ENCODE measurements around the gene WHAMM.
A peak's percentile ranks its signal among the peaks of the same experiment; 100 is the strongest.
"Not testable (repeated sequence)": the region's sequence is repeated elsewhere in the genome, so short reads cannot be mapped to it uniquely, and the experiment has no call there.

The WHAMM gene

DNA sequence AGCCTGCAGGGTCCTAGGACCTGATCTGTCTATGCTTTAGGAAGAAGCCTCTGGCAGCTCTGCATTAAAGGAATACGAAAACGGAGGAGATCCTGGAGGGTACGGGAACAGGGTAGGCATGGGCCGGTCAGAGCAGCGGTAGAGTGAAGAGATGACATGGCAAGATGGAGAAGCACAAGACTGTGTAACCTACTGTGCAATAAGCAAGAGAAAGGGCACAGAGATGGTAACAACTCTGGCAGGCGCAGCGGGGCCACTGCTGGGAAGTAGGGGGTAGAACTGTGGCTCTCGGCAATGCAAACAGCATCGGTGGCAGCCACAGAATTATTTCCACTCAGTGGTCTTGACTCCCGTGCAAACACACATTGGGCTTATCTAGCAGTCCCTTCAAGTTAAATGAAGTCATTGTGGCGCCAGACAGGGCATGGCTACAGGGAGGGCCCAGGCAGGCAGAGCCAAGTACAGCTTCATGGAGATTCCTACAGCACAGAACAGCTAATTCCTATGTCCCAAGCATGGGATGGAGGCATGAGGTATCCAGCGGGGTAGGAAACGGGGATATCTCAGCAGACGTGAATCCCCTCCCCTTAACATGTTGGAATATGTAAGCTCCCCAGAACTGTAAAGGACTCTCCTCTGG is 28.8 kb downstream of the WHAMM start:
- DNase-seq (ENCODE audit: low spot score) = no peak

DNA sequence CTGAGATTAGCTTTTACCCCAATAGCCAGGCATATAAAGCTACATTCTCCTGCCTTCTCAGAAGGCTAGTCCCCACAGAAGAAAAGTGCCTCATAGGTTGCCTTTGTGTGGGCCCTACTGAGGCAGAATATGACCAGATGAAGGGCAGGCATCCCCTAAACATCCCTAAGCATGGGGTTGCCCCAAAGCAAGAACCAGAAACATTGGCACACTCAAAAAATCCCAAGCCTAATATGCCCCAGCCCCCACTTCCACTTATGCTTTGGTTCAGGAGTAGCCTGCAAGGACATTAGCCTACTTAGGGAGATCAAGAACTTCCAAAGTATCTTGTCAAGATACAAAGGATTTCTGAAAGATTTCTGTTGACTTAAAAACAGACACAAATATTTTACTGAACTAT is 29.7 kb downstream of the WHAMM start:
- DNase-seq (ENCODE audit: low spot score) = no peak

DNA sequence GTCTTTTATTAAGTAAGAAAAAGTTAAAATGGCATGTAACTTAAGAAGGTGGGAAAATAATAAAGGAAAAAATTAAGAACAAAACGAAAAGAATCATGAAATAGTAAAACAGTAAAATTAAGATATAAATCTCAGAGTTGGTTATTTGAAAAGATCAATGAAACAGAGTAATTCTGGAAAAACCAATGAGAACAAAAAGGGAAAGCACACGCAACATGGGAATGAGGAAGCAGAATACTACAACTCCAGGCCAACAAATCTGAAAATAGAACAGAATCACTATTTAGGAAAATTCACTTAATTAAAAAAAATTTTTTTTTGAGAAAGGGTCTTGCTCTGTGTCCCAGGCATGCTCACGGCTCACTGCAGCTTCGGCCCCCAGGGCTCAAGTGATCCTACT is 30.7 kb downstream of the WHAMM start:
- DNase-seq (ENCODE audit: low spot score) = no peak

DNA sequence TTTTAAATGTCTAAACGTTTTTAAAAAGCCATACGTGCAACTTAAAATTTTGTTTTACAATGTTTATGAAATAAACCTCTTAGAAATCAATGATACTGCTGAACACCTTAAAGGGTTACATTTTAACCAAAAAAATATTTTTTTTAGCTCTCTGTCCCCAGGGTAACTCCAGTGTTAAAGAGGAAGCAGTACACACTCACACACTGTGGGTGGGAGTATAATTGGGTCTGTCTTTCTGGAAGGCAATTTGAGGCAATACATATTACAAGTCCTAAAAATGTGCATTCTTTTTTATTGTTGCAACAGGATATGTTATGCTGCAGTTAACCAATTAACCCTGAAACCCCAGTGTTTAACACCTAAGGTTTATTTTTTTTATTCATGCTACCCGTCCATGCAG is 34.1 kb downstream of the WHAMM start:
- no peak for DNase-seq (ENCODE audit: low spot score)

DNA sequence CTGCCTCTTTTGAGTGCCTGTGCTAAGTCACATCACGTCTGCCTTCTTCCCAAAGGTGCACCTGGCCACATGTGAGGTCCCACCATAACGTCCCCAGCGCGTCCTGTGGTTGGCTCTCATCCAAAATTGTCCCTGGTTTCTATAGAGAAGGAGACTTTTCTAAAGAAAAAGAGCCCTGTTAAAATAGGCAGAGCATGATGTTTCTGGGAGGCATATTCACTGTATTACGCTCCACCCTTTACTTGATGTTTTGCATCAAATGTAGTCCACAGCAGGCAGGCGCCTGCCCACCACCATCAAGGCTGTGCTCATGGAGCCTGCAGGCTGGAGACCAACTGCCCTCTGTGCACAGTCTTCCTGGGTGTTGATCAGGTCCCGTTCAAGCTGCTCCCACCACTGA is 36.3 kb downstream of the WHAMM start:
- no peak for DNase-seq (ENCODE audit: low spot score)

DNA sequence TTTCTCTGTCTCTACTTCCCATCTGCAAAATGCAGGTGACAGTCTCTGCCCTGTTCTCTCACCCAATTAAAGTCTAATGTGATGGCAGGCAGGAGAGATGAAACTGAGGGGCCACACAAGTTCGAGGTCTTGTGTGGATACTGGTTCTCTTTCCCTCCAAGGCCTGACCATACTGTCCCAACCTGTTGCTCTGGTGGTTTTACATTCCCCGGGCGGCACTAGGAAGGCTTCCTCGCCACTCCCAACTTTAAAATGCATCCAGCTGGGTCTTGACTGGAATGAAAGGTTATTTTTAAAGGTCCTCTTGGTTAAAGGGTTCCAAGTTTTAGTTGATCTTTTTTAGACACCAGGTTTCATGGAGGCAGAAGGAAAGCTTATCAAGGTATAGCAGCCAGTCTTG is 37.2 kb downstream of the WHAMM start:
- no peak for DNase-seq (ENCODE audit: low spot score)

DNA sequence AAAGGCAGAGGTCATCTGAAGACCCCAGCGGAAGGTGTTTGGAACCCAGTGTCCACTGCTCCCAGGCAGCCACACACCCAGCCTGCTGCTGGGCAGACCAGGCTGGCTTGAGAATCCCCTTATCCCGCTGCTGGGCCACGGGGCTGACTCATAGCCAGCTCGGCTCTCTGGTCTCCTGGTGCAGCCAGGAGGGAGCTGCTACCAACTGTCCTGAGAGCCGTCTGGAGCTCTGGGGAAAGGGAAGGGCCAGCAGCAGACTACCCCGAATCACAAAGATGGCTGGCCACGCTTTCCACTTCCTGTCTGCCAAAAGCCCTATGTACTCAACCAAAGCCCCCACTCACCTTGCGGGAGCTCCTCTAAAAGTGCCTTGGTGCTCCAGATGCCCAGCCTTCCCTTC is 38.3 kb downstream of the WHAMM start:
- DNase-seq (ENCODE audit: low spot score) = no peak

DNA sequence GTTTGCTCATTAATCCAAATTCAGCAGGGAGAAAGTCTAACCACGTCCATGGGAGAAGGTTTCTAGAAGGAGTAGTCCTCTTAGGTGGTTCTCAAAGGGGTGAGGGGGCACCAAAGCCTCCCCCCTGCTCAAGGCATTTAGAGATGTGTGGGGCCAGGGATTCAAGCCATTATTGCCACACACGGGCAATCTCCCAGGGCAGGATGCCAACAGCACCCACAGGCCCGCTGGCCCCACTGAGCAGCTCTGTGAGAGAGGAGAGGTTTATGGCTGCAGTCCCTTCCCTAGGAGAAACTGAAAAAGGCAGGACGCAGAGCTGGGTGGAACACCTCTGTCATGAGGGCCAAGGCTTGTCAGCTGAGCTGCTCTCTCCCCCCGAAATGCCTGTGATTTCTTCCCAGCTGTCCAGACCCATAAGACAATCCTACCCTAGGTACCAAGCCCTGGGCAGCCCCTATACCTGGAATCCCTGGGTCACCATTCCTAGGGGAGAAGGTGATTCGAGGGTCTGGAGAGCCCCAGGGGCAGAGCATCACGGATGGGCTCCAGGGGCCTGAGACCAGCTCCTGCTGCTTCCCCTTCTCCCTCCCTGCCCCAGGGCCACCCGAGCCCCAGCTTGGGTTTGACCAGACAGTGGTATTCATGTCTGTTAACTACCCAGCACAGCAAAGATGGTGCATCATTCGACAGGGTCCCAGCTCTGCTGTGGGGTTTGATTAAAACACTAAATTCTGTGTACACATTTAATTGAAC is 39.0 kb downstream of the WHAMM start:
- DNase-seq (ENCODE audit: low spot score) = no peak

DNA sequence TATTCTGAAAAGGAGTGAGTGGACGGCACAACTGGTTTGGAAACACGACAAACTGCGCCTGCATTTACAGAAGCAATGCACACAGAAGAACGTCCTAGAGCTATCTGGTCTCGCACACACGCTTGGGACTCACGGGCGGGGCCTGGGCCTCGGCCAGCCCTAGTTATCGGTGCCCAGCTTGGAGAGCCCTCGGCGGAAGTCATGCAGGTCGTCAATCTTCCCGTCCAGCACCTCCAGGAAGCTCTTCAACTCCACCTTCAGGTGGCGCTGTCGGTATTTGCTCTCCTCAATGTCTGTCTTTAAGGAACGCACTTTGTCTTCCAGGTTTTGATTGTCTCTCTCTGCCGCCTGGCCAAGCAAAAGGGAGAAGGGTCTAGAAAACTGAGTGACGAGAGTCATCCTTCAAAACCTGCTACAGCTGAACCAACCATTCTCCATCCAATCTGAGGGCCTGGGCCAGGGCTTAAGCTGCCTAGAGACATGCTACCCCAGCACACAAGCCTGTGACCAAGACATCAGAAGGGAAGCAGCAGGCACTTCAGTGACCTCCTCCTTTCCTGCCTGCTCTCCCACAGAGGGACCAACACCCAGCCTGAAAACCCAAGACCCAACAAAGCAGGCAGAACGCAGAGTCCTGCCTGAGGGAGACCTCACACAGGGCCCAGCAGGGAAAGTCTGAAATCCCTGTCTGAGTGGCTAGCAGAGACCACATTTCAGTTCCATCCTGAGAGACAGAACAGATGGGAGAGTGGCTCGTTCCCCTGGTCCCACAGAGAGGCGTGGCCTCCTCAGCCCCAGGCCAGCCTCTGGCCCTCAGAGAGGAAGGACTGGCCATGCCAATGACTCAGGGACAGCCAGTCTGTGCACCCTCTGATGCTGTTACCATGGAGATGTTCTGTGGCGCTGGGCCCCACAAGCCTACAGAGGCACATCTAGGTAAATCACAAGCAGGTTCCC is 40.4 kb downstream of the WHAMM start:
- DNase-seq (ENCODE audit: low spot score) = peak; percentile 77

DNA sequence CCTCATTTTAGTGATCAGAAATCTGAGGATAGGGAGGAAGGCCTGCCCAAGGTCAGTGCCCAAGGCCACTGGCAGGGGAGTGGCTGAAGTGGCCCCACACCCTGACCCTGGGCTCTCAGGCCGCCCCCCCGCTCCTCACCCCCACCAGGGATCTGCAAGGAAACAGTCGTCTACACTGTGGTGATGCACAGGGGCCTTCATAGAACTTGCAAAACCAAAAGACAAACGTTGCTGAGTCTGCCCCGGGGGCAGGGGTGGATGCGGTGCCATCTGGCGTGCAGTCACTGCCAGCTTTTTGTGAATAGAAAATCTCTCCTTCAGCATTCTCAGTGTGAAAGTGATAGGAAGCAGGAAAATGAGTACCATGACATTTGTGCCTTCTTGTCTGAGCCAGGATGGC is 41.3 kb downstream of the WHAMM start:
- DNase-seq (ENCODE audit: low spot score) = no peak

DNA sequence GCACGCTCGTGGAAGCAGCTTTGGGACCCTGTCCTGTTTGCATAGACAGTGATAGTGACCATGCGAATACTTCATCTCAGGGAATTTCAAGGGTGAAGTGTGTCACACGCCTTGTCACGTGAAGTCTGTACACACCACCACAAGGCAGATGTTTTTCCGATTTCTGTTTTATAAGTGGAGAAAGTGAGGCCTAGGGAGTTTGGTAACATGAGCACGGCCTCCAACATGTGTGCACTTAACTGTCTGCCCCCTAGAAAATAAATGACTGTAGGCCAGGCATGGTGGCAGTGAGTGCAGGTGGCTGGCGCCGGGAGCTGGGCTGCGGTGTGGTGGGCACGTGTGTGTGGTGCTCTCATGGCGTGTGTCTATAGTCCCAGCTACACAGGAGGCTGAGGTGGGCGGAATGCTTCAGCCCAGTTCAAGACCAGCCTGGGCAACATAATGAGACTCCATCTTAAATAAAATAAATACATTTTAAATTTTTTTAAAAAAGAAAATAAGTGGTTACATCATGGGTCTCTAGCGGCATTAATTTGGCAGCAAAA is 42.0 kb downstream of the WHAMM start:
- DNase-seq (ENCODE audit: low spot score) = no peak

DNA sequence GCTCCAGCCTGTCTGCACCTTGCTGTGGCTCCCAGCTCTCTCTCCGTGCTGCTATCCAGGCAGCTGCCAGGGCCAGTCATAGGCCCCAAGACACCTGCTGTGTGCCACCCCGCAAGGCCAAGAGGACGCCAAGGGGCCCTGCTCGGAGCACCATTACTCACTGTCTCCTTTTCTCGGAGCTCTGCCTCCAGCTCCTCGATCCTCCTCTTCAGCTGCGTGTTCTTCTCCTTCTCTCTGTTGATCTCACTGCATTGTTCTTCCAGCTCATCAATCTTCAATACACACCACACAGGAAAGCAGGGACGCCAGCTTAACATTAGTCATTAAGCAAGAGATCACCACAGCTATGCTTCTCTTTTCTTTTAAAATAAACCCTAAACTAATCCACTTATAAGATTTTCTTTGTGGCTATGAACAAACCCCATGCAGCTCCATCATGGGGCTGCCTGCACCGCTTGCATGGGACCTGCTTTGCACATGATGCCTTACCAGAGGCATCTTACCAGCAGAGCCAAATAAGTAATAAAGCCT is 42.6 kb downstream of the WHAMM start:
- DNase-seq (ENCODE audit: low spot score) = no peak

DNA sequence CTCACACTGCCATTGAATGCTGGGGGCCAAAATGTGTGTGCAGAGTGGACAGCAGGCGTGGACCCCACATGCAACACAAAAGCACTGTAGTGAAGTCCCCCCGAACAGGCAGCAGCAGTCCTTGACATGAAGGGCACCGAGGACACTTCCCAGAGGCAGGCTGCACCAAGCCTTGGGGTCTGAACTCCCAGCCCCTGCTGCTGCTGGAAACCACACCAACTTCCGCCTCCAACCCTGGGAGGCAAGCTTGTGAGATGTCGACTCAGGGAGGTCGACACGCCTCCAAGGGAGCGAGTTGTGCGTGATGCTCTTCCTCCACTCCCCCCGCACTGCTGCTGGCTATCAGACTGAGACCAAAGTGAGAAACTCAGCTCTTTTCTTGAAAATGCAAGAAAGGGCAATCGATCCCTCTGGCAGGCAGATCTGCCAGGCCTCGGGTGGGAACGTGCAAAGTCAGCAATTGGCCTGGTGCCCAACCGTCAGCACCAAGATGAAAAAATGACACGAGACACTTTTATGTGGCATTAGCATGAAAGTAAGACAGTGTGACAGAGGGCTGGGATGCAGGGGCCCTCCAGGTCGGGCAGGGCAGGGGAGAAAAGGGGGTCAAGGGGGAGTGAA is 43.6 kb downstream of the WHAMM start:
- DNase-seq (ENCODE audit: low spot score) = no peak

DNA sequence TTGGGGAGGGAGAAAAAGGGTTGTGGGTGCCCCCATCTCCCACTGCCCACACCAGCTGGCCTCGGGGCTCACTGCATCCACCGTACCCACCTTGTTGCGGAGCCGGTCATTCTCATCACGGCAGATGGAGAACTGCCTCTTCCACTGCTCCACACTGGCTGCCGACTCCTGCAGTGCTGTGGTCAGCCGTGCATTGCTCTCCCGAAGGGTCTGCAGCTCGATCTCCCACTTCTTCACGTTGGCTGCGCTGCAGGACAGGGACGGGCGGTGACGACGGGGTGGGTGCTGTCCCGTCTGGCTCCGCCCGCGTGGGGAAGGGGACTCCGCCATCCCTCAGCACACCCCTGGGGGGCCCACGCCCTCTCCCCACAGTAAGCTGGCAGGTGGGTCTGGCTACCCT is 45.1 kb downstream of the WHAMM start:
- no peak for DNase-seq (ENCODE audit: low spot score)

DNA sequence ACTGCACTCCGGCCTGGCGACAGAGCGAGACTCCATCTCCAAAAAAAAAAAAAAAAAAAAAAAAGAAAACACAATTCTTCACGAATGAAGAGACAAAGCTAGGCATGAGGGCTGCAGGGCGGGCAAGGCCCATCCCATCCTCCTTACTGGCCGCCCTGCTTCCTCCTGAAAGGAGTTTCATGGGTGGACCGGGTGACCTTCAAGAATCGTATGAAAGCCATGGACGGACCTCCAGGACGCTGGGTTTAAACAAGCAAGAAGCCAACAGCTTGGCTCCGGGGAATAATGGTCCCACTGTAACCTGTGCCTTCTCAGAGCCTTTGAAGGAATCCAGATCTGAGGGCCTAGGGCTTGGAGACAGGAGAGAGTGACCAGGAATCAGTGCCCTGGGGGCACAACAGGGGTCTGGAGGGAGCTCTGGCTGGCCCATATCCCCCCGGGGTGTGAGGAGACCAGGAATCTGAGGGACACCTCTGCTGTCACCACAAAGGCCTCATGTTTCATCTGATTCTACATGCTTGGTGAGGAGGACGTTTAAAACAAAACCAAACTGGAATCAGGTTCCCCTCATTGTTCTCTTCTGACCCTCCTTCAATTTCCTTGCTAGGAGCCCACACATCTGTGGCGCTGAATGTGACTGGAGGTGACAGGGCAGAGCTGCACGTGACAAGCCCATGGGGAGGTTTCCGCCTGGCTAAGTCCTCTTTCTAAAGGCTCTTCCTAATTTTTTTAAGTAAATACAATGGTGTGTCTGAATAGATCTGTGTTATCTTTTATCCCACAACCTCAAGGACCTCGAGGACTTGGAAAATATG is 46.1 kb downstream of the WHAMM start:
- DNase-seq (ENCODE audit: low spot score) = no peak

DNA sequence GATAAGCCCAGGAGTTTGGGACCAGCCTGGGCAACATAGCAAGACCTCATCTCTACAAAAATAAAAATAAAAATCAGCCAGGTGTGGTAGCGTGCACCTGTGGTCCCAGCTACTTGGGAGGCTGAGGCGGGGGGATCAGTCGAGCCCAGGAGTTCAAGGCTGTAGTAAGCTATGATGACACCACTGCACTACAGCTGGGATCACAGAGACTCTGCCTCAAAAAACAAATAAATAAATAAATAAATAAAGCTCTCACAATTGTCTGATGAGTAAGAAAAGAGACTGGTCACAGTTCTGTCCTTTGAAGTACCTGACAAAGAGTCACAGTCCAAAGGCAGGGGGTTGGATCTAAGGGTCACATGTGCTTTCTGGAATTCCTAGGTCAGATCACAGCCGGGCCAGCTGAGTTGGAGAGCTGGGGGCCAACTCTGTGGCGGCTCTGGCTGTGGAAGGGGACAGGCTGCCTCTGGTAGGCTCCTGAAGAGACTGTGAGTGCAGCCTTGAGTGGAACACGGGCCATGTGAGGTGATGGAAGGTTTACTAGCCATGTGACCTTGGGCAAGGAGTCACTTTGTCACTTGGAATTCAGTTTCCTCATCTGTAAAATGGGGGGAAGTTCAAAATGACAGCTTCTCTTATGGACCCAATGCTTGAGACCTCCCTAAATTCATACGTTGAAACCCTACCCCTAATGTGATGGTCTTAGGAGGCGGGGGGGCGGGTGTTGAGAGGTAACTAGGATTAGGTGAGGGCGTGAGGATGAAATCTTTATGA is 47.2 kb downstream of the WHAMM start:
- DNase-seq (ENCODE audit: low spot score) = no peak

DNA sequence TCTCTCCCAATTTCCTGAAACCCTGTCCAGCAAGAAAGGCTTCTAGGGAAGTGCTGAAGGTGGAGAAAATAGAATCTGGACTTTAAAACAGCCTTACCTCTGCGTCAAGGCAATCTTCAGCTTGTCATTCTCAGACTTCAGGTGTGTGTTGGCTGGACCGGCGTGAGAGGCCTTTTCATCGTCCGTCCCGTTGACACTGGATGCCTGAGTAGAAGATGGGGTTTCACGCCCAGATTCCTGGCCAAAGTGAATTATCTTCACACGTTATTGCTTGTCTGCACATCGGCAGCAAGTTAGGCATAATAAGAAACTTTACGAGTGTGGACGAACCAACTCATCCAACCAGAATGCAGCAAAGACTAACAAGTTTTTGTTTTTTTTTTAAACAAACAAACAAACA is 49.5 kb downstream of the WHAMM start:
- DNase-seq (ENCODE audit: low spot score) = no peak

DNA sequence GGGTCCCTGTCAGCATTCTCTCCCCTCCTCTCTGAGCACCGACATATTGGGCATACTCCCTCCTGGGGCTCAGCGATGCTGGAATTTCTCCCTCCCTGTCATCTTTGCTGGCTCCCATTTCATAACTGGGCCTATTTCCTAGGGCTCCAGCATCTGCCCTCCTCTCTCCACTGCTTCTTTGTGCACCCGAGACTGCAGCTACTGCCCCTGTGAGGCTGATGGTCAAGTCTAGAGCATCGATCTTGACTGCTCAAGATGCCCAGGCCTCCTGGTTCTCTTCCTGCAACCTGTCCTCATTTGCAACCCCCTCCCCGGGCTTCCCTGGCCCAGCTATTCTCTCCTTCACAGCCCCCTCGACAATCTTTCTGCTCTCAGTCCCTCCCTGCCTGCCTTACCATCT is 53.5 kb downstream of the WHAMM start:
- DNase-seq (ENCODE audit: low spot score) = no peak

DNA sequence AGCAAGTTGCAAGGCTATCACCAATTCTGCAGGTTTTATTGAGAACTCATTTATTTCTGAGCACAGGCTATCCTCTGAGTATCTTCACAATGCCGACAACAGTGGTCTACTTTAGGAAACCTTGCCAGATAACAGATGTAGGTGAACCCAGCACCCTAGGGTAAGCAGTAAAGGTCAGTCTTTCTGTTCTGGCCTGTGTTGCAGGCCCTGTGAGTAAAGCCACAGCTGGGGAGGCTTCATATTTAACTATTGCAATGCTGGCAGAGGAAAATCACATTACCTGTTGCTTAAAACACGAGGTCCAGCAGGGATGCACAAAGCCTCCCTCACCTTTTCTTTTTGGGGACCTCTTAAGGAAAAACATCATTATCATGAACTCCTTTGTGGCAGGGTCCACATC is 55.5 kb downstream of the WHAMM start:
- DNase-seq (ENCODE audit: low spot score) = no peak

DNA sequence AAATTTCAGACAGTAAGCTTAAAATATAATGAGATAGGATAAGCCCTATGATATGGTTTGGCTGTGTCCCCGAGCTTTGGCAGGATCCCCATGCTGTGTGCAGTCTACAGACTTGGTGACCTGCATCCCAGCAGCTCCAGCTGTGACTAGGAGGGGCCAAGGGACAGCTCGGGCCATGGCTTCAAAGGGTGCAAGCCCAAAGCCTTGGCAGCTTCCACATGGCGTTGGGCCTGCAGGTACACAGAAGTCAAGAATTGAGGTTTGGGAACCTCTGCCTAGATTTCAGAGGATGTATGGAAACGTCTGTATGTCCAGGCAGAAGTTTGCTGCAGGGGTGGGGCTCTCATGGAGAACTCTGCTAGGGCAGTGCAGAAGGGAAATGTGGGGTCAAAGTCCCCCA is 56.2 kb downstream of the WHAMM start:
- not testable (repeated sequence) for DNase-seq (ENCODE audit: low spot score)

Data from HuH-7 (cell line).